Activated CD4-positive, alpha-beta T cell treated with anti-CD3 and anti-CD28 coated beads, Interleukin-2, amount 50 U/mL, for 4 hours (primary cell): ENCODE results near the gene AGXT.

Experiments used
- DNase-seq, 2 experiments: peaks; one replicate each; pipeline ENCODE4 v3.0.0-alpha.2; 2020

AGXT gene

GRCh38 chr2:240869956-240870875 is 1.6 kb downstream of the AGXT start:
- DNase-seq, result no peak

DNA sequence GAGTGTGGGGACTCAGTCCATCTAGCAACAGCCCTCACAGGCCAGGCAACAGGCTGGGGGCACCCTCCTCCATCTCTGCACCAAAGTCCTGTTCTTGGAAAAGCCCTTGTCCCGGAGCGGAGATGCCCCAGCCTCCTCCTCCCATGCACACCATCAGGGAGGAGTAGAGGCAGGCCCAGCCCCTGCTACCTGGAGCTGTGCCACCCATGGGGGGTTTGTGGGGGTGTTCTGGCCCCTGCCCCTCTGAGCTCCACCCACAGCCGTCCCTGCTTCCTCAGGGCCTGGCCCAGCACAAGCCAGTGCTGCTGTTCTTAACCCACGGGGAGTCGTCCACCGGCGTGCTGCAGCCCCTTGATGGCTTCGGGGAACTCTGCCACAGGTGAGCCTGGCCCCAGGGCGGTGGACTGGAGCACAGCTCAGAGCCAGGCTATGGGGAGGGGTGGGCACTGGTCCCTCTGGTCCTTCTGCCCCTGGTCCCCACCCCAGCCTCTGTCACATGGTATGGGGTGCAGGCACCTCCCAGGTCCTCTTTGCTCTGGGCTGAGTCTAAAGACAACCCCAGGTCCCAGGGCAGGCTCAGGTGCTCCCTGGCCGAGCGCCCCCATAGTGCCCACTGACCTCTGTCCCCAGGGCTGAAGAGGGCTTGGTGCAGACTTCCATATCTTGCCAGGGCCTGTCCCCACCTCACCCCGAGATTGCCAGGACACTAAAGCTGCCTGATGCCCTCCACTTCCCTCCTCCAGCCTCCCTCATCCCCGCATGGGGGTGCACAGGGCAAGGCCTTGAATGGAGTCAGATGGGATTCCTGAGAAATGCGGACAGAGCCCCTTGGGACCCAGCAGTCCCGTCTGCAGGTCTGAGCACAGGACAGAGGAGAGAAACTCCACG is 2.7 kb downstream of the AGXT start:
- DNase-seq, result no peak

DNA sequence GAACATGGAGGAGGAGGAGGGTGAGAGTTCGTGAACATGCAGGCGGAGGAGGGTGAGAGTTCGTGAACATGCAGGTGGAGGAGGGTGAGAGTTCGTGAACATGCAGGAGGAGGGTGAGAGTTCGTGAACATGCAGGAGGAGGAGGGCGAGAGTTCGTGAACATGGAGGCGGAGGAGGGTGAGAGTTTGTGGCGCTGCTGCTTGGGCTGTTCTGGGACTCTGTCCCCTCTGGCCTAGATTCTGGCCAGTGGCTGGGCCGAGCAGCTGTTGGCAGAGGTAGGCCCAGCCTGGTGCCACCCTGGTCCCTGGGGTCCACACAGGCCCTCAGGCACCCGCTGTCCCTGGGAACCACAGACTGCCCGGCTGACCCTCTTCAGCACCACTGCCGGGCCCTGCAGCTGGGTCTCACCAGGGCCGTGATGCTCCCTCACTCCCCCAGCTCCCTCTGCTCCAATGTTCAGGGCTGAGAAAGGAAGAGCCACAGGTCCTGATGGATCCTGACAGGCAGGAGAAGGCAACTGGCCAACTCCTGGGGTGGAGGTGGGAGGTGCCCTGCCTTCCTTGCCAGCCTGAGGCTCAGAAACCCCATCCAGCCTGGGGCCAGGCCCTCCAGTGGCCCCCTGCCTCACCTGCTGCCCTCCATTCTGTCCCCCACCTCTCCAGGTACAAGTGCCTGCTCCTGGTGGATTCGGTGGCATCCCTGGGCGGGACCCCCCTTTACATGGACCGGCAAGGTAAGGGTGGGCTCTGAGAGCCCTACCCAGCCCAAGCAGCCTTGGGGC is 3.9 kb downstream of the AGXT start:
- no peak for DNase-seq

GRCh38 chr2:240873098-240873788 is 4.6 kb downstream of the AGXT start:
- no peak for DNase-seq

DNA sequence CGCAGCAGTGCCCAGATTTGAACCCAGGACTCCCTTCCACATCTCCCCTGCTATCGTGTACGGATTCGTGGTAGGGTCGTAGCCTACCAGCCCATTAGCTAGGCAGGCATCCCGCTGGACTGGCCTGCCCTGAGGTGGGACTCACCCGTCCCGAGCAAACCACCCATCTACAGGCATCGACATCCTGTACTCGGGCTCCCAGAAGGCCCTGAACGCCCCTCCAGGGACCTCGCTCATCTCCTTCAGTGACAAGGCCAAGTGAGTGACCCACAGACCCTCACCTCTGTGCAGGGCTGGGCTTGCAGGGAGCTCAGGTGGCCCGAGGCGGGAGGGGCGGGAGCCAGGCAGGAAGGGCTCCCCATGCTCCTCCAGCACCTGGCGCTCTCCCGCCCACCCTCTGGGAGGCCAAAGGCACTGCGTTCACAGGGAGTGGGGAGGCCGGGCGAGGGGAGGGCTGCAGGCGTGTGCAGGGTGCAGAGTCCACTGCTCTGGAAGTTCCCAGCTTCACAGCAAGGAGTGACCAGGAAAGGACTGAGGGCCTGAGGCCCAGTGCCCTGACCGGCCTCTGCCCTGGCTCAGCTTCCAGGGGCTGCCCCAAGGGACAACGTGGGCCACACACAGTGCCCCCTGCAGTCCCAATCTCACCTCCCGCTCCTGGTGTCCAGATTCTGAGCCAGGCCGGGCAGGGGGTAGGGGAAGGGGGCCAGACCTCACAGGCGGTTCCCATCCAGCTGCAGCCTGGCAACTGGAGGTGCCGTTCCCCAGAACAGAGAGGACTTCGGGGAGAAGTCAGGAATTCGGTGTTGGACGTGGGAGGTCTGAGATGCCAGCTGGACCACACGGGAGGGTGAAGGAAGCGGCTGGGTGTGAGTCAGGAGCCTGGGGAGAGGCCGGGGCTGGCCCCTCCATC is 5.4 kb downstream of the AGXT start:
- no peak for DNase-seq

DNA sequence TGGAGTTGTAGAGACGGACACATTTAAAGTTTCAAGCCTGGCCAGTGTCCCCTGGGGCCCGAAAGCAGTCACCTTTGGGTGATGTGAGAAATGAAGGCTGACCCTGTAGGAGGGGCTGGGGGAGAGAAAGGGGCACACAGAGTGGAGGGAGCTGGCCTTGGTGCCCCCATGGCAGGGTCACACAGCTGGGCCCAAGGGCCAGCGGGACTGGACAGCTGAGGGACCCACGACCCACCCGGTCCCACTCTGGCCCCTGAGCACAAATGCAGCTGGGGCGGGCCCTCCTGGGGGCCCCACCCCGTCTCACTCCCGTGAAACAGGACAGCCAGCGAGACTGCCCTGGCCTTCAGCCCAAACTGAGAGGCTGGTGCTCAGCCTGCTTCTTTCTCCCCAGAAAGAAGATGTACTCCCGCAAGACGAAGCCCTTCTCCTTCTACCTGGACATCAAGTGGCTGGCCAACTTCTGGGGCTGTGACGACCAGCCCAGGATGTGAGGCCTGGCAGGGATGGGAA is 6.1 kb downstream of the AGXT start:
- DNase-seq, result no peak

- no peak for DNase-seq
Observed at GRCh38 chr2:240875228-240876034, 6.8 kb downstream of the AGXT start.

DNA sequence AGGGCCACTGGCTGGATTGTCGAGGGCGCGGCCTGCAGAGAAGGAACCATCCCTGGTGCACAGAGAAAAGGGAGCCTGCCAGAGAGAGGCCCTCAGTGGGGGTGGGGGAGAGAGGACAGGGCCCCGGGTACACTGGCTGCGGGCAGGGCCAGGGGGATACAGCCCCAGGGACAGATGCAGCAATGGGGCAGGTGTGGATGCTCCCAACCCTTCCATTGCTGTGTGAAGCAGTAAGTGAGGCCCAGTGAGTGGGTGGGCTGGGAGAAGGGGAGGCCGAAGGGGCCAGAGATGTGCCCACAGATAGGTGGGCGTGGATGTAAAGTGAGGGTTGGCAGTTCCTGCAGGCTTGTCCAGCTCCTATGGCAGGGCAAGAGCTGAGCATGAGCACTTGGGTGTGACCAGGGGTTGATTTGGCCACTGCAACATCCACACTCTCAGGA is 7.4 kb downstream of the AGXT start:
- no peak for DNase-seq

DNA sequence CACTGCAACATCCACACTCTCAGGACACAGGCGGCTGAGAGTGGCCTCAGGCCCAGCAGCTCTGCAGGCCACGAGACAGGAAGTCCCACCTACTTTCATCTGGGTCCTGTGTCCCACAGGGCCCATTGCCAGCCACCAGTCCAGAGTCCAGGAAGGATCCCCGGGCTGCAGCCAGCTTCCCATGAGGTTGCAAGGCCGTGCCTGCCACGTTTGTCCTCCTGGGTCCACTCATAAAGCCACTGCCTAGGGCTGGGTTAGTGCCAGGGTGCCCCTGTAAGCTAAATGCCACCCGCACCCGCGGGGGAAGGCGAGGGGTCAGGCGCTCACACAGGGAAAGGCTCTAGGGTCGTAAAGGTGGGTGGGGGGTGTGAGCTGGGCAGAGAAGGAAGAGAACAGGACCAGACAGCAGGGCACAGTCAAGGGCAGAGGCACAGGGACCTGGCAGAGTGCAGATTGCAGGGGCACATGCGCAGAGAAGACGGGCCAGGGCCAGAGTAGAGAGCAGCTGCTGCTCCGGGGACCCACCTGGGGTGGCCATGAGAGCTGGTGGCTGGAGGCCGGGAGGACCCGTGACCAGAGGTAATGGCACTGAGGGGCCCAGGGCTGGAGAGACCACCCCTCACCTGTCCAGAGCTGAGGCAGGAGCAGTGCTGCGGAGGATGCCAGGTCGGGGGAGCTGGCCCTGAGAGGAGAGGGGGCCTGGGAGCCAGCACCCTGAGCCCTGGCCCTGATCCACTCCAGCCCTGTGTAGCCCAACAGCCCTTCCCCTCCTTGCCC is 8.0 kb downstream of the AGXT start:
- DNase-seq, result no peak

GRCh38 chr2:240877460-240878340 is 9.1 kb downstream of the AGXT start:
- DNase-seq, result no peak

- no peak for DNase-seq
Observed at GRCh38 chr2:240878341-240878936, 9.8 kb downstream of the AGXT start.

DNA sequence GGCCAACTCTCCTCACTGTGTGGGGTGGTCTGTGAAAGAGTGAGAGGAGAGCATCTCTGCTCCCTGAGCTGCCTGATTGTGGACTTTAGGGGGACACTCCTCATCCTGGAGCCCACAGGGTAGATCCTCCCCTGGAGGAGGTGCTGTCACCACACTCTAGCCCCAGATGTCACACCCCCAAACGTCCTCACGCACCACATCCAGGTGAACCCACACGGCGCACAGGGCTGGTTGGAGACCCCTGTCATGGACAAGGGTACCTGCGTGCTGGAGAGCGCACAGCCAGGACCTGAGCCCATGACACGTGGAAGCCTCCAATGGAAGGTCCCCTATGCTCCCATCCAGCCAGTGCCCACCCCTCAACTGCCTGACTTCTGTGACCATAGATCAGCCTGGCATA is 10.5 kb downstream of the AGXT start:
- no peak for DNase-seq

GRCh38 chr2:240881913-240882312 is 13.3 kb downstream of the AGXT start:
- no peak for DNase-seq

DNA sequence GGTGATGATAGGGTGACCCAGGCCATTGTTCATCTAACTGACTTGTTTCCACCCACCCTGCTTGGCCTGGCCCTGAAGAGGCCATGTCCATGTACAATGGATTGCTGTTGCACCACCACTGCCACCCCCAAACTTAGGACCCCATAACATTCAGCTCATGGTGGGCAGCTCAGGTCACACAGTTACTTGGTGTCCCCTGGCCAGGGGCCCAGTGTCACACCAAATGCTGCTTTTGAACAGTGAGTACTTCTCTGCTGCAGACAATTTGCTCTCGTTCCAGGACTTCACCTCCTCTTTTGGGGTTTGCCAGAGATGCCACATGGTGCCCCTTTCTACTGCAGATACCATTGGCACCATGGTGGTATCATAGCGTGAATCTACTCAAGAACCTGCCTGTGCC is 15.6 kb downstream of the AGXT start:
- DNase-seq, result no peak

DNA sequence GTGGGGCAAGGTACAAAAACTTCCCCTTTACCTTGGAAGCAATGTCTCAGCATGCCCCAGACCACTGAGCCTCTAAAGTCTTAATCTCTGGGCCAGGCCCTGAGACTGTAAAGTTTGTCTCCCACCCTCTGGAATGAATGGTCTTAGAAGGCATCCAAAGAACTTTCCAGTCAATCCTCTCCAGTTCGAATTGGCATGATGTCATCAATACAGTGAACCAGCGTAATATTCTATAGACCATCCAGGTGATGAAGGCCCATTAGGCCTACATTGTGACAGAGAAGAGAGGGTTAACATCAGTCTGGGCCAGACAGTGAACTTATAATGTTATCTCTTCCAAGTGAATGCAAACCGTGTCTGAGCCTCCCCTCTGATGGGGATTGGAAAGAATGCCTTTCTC is 16.1 kb downstream of the AGXT start:
- DNase-seq, result no peak

DNA sequence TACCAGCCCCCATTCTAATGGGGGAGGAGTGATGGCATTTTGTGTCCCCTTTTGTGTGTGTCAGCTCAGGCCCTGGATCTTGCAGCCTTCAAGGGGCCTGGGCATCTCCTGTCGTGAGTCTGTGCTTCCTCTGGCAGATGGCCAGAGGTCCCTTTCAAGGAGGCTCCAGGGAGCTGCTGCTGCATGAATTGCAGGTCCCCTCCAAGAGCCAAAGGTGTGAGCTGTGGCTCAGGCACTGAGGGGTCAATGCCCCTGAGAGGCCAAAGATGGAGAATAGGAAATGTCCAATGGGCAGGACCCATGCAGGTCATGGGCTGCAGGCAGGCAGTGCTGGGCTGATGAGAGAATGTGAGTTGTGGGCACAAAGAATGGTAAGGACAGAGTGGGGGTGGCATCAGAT is 16.9 kb downstream of the AGXT start:
- DNase-seq, result no peak

DNA sequence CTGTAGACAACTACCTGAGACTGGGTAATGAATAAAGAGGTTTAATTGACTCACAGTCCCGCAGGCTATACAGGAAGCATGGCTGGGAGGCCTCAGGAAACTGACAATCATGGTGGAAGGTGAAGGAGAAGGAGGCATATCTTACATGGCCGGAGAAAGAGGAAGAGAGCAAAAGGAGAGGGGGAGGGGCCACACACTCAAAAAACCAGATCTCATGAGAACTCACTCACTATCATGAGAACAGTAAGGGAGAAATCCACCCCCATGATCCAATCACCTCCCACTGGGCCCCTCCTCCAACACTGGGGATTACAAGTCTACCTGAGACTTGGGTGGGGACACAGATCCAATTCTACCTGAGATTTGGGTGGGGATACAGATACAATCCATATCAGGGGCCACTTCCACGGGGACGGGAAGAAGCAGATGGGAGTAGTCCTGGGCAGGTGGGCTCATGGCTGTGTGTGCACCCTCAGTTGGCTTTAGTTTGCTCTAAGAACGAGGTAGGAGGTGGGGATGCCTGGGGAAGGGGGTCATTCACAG is 17.5 kb downstream of the AGXT start:
- DNase-seq, result no peak
